Skin of body (tissue), 2 donors: ENCODE results near the gene HDAC8. TPM values are rescaled to one million over a fixed set of nuclear protein-coding genes. Genes with fewer than 3 reads are reported as not detected.

ENCODE experiments used
- DNase-seq: peaks from one replicate; lab custom pipeline; 2025; lab: John Stamatoyannopoulos, UW
- total RNA-seq: library from RNA; depleted of rRNA; stranded (reverse); fragments of >200 nt; gene quantifications from one replicate; pipeline ENCODE4 v1.2.3, GENCODE V29; 2014

HDAC8 gene
- total RNA-seq, 1 donor from 2014 or later: 33.9 TPM

DNA sequence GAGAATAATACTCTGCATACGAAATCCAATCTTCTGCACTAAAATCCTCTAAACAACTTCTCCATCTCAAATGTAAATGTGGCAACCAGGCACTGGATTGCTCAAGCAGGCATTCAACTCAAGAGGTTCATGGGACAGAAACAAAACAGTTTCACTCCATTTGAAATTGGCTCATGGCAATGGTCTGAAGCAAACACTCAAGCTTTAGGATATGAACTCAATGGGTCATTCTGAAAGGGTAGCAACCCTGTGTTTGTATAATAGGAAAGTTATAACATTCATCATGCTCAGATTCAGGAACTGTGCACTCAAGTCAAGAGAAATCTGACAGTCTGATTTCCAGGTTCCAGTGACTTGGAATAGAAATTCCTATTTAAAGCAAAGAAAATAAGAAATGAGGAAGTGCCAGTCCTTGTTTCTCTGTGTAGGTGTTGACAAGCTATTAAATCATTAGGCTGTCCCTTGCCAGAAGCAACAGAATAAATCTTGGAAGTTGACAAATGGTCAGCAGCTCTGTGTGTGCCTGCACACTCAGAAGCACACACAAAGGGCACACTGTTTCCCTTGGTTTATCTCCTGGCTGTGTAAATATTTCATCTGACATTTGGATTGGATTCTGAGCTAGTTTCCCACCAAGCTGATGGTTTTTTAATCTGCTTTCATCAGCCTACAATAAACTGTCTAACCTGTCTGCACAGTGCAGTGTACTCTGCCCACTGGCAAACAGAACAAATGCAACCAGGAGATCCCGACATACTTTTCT is 191.0 kb downstream of the HDAC8 start:
- no peak for DNase-seq

DNA sequence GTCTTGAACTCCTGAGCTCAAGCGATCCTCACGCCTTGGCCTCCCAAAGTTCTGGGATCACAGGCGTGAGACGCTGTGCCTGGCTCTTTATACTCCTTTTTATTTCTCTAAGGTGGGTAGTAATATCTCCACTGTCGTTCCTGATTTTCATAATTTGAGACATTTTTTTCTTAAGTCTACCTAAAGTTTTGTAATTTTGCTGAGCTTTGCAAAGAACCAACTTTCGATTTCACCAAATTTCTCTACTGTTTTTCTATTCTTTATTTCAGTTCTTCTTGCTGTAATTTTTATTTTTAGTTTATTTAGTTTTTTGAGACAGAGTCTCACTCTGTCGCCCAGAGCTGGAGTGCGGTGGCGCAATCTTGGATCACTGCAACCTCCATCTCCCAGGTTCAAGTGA is 196.5 kb downstream of the HDAC8 start:
- no peak for DNase-seq

DNA sequence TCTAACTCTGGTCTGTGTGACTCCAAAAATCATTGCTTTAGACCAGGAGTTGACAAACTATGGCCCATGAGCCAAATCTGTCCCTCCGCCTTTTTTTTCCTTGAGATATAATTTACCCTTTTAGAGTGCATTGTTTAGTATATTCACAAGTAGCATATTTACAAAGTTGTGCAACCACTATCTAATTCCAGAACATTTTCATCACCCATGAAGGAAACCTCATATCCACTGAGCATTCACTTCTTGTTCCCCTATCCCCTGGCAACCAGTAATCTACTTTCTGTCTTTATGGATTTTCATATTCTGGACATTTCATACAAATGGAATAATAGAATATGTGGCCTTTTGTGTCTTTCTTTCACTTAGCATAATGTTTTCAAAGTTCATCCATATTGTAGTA is 199.5 kb downstream of the HDAC8 start:
- no peak for DNase-seq

DNA sequence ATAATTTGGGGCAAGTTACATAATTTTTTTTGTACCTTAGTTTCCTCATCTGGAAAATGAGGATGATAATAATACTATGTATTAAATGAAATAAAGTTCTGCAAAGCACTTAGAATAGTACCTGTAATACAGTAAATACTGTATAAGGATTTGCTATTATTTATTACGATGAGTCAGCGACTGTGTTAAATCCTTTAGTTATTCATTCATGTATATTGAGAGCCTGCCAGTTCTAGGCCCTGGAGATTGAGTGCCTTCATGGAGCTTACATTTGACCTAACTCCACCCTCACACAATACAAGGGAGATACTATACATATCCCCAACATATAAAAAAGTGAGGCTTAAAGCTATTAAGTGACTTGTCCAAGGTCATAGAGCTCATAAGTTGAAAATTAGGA is 199.9 kb downstream of the HDAC8 start:
- DNase-seq: no peak

DNA sequence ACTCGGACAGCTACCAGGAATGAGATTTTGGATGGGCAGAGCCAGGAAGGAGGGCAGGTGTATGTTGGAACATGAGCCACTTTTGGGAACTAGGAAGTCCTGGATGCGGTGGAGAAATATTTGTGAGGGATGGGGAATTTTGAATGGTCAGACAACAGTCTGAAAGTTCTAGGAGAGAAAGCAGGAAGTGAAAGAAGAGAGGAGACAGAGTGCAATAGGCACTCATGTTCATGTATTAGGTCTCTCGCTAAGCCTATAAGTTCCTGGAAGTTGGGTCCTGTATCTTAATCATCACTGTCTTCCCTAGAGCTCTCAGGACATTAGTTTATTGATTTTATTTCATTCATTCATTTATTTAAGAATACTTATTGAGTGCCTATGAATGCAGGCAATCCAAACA is 201.2 kb downstream of the HDAC8 start:
- no peak for DNase-seq

DNA sequence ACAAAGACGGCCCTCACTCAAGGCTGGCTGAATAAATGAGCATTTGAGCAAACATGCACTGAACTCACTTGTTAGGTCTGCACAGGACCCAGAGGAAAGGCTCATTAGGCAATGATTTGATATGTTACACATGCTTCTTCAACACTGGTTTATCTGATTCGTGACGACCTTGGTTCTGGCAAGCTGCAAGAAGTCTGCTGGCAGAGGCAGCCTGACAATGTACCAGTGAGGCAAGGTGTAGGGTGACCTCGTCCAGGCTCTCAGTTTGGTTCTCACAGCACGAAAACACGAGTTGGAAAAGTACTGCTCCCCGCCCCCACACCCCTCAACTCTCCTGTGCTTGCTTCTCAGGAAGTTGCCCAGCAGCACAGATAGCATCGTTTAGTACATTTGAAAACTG is 203.8 kb downstream of the HDAC8 start:
- DNase-seq: no peak

DNA sequence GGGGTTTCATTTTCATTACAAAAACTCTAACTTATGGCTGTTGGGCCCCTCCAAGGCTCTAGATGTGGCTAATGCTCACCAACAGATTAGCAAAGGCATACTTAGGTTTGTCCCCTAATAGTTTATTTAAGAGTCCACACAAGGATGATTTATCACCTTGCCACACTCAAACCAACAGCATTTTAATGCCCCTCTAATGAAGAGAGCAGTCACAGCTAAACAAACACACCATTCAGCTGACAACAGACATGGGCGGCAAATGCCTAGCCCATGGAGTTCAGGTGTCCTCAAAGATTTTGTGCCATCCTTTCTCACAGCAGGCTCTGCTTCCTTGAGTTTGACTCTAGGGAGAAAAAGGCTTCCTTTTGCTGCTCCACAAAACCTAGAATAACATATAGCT is 205.1 kb downstream of the HDAC8 start:
- DNase-seq: no peak

DNA sequence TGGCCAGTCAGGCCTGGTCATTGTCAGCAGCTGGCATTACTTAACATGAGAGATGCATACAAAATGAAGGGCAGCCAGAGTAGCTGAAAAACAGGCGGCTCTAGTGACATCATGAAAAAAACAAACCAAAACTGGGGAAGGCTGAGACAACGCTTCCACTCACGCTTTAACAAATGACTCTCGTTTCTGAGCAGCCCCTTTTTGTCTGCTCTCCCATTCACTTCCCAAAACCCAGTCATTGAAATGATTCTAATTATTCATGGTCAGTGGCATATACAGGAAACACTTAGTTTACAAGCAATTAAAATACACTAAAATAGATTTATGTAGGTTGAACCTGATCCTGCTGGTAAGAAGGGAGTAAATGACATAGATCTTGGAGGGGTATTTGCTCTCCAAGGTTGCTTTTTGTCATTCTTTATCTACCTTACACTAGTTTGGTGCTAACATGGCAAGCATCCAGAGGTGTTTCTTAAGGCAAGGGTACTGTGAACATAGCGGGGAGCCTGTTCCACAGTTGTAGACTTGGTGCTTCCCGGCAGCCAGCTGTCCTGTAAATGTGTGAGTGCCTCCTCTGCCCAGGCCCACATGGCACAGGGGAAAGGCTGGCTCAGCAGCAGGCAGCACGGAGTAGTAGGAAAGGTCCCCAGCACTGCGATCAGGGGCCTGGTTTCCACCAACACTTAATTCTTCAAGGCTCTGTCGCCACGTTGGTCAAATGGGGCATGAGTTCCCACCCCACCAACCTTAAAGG is 205.8 kb downstream of the HDAC8 start:
- DNase-seq: no peak

DNA sequence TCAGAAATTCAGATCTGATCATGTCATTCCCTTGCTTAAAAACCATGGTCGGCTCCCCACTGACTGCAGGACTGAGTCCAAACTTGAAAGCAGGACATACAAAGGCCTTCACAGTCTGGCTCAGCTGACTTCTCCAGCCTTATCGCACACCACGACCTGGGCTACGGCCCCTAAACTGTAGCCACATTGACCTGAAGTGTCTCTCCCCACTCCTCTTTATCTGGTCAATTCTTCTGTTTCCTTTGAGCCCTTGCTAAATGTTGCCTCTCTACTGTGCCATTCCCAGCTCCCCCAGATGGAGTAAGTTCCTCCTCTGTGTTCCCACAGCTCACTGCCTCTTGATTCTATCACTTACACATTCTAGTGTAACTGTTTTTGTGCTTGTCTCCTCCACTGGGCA is 206.5 kb downstream of the HDAC8 start:
- DNase-seq: no peak

DNA sequence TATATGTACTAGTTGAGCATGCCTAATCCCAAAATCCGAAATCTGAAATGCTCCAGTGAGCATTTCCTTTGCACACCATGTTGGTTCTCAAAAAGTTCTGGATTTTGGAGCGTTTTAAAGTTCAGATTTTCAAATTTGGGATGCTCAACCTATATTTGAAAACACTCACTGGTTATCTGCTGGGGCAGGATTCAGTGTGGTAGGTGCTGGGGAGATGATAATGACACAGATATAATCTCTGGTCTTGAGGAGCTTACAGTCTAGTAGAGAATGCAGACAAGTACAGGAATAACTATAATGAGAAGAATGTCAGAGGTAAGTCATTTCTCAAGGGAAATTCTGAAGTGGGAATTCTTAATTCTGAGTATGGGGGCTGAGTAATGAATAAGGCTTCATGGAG is 207.5 kb downstream of the HDAC8 start:
- no peak for DNase-seq

DNA sequence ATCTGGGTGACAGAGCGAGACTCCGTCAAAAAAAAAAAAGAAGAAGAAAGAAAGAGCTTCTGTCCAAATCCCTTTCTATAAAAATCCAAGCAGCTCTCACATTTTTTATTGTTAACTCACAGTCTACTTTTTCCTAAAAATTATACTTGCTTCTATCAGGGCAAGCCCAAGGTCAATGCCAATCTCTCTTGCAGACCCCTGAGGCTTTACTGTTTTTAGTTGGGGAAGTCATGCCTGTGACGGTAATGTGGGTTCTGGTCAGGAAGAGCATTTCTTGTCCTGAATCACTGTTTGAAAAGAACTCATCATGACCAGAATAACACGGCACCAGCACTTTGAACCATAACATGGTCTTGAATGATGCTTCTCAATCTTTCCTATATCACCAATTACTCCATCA is 212.3 kb downstream of the HDAC8 start:
- no peak for DNase-seq

DNA sequence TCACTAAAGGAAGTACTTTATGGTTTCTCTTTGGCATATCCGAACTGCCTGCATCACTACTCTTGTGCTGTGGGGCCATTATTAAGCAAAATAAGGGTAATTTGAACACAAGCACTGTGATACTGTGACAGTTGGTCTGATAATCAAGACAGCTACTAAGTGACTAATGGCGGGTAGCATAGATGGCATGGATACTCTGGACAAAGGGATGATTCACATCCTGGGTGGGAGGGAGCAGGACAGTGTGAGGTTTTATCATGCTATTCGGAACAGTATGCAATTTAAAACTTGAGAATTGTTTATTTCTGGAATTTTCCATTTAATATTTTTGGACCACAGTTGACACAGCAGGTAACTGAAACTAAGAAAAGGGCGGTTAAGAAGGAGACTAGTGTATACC is 214.3 kb downstream of the HDAC8 start:
- DNase-seq: no peak

DNA sequence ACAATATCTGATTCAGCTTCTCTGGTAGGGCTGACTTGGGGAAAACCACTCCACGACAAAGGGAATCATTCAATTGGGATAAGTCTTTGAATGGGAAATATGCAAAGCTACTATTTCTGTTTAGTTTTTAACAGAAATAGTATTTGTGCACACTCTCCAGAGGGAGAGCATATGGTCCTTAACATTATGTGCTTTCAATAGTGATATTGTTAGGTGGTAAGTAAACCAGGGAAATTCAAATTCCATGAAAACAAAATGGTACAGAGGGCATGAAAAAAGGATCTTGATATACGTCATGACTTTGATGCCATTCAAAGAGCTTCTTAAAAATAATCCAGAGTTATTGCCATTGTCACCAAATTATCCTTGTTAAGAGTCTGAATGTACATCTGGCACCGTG is 219.9 kb downstream of the HDAC8 start:
- no peak for DNase-seq

DNA sequence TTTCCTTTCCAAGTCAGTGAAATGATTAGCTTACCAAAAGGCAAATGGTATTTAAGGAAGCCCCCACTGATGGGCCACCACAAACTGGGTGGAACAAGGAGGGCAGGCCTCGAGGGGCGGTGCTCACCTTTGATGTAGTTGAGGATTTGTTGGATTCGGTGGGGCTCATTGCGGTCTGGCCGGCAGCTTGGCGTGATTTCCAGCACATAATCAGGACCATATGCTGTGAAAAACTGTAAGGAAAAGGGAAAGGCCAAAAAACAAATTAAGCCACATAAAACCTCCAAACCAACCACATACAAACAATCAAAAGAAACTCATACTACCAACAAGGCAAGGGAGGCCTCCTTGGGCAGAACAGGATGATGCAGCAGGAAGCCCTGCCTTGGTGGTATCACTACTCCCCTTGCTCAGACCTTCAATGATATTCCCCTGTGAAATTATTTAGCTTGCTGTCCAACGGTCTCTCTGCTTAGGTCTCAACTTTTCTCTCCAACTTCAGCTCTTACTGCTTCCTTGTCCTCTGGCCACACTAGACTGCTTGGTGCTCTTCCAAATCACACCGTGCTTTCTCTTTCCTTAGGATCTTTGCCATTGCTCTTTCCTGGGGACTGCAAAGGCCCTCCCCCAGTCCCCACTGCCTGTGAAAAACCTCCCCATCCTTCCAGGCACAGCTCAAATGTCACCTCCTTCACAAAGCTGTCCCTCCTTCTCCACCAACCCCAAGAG is 220.9 kb downstream of the HDAC8 start:
- peak; percentile 25 for DNase-seq

DNA sequence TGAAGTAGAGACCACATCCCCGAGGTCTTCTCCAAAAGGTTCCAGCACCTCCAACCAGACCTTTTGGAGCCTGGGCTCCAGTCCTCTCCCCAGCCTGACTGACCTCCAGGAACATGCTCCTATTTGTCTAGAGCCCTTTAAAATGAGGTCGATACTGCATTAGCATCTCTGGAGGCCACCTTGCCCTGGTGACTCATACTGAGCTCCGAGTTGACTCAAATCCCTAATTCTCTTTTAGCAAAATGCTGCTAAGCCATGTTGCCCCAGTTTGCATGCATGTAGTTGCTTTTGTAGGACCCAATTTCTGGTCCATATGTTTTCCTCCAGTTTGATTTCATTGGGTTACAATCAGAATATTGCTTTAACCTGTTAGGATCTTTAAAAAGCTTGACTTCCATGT is 223.5 kb downstream of the HDAC8 start:
- no peak for DNase-seq

DNA sequence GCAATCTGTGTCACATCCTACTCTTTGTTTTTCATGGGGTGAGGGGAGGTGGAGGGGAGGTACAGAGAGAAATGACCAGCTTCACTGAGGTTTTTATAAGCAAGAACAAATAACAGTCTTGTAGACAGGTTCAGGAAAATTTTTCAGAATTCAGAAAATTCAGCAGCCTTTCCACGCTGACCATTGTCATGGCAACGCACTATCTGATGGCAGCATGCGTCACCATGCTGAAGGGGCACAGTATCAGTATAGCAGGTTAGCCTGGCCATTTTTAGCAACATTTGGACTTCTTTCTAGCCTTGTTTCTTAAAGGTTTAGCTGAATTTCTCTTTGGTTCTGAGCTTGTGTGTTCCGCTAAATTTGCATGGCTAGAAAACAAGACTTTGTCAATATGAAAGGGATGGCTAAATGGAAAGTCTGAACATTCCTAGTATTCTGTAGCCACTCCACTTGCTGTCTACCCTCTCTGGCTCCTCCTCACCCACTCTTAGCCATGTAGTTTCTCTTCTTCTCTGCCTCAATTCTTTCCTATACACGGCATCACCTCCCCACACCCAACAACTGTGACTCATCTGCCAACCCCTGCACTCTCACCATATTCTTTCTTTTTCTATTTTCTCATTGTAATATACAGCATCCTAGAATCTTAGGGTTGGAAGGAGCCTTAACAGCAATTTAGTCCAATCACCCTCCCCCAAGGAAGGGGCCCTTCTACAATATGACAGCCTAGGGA is 224.2 kb downstream of the HDAC8 start:
- no peak for DNase-seq

DNA sequence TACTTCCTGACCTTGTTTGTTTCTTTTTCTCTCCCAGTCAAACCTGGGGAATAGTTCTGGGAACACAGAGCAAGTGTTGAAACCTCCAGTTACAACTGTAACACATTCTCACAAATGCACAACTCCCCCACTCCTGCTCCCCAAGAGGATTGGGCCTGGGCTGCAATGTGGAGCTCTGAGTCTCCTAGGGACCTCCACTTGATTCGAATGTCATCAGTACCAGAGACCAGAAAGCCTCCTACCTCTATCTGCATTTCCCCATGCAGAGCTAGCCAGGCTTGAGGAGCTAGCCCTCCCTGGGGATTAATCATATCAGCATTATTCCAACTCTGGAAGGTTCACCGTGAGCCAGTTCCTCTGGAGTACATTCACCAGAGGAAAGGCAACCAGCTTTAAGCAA is 225.3 kb downstream of the HDAC8 start:
- DNase-seq: no peak

DNA sequence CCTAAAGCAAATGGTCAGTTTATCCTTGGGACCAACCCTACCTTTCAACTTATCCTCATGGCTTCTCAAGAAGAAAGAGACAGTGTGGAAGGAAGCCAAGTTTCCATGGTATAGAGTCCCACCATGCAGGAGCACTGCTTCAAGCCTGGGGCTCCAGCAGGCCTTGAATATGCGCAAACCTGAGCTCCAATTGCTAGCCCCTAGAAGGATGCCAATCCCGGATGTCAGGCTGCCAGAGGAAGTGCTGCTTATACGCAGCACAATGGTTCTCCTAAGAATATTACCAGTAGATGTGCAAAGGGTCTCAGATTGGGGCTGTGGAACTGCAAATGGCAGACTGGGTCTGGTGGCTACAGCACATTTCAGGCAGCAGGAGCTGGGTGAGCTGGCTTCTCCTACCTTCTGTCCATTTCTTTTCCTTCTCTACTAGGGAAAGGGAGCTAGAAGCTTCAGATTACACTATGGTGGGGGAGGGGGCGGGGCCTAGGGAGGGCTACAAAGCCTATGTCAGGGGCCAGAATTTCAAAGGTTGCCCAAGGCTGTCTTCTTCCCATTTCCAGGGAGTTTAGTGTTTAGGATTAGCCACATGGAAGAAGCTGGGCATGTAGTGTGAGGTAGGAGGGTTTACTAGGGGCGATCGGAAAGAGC is 226.2 kb downstream of the HDAC8 start:
- no peak for DNase-seq

DNA sequence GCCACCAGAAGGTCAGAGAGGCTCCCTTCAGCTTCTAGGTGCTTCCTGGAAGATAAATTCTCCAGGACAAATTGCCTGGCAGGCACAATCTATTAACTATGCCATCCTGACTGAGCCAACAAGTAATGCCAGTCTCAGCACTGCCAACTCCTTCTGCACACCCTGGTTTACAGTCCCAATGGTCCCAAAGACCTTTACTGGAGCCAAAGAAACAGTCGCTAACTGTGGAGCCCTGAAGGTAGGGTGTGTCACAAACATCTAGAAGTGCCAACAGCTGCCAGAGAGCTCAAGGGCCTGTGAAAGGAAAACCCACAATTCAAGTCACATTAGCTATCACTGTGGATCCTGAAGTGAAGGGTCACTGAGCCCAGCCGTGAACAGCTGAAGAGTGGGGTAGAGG is 232.0 kb downstream of the HDAC8 start:
- DNase-seq: no peak

DNA sequence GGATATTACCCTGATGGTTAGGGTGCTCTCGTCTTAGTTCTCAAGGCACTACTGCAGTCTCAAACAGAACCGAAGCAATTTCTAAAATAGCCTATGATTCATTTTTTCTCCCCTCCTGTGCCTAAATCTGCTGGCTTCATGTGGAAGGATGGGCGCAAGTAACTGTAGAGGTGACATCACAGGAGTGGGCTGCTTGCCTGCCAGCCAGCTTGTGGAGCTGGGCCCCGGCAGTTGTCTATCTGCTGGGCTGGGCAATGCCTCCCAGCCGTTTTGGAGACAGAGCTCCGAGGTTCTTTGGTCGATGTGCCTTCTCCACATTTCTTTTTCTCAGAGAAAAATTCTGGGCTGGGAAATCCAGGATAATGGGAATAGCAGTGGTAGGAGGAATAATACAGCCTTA is 232.6 kb downstream of the HDAC8 start:
- no peak for DNase-seq

DNA sequence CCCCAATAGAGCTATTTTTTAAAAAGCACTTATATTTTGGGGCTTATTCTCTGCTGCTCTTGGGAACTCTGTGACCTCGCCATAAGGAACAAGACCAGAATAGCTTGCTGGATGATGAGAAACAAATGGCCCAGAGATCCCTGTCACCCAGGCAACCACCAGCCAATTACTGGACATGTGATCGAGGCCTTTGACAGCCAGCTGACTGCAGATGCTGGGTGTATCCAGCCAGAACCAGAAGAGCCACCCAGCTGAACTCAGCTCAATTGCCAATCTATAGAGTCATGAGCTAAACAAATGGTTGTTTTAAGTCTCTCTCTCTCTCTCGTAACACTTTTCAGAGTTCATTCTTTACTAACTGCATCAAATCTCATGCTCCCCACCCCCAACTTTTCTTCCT is 242.5 kb downstream of the HDAC8 start:
- DNase-seq: no peak
